Measurements from ENCODE around the gene HACL1. TPM values are rescaled to one million over a fixed set of nuclear protein-coding genes. Genes with fewer than 3 reads are reported as not detected.

The HACL1 gene
- polyA plus RNA-seq = 10 to 100 TPM; 11.4 to 20.8 (median 14.3) TPM

DNA sequence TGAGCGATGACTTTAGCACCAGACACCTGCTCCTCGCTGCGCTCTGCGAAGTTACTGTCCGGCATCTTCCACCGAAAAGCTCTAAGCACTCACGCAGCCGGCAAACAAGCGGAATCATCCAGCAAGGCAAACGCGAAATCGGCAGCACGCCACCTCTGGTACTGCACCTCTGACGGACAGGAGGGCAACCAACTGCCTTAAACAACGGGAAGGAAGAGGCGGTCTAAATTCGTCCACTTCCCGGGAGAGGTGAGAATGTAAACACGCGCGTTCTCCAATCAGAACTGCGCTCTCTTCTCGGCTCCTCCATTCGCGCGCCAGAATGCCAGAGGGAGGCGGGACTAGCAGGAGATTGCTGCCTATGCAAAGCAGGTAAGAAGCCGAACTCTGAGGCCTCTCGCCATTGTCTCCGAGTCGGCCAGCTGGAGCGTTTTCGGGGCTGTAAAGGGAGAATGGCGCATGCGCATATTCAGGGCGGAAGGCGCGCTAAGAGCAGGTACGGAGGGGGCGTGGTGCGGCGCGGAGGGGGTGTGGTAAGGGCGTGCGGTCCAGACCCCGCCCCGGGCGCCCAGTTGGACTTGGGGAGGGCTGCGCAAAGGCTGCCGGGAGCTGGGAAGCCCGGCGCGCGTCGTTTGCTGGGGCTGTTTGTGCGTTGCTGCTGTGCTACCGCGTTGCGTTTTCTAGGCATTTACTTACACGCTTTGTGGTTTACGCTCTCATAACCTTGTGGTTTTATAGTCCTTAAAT lies at the start of gene HACL1, which contains the start of gene BTD:
TSS of gene HACL1 (minus strand) at position 171 of the 747 bp plus-strand sequence. CDS start at position 65, 106 bp downstream.
TSS of gene BTD (plus strand) at position 347 of the 747 bp plus-strand sequence. CDS start 33,695 bp downstream, outside the sequence.
- 0 to 1% (median 0%) methylated on average over 56 to 61 of the region's 61 CpGs for WGBS, 3 donors
- H3K27ac ChIP-seq (ENCODE audit: low read depth, low read length) = no peak within 1 kb of the TSS

DNA sequence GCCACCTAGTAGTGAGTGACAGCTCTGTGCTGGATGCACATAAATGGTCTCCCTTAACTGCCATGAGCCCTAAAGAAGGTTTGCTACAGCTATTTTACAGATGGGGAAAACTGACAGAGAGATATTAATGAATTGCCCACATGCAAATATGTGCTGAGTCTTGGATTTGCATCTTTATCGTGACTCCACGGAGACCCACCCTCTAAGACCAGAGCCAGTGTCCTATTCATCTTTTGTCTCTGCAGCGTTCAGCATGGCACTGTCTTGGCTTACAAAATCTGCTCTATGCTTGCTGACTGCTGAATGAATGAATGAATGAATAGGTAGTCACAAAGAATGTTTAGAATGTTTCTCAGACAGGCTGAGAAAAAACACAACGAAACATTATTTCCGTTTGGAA lies 48.5 kb upstream of the HACL1 start:
- no peak overlapping the region for H3K27ac ChIP-seq (ENCODE audit: low read depth, low read length)
- WGBS, 3 donors = 93 to 94% (median 94%) methylated on average over 5 of the region's 5 CpGs

DNA sequence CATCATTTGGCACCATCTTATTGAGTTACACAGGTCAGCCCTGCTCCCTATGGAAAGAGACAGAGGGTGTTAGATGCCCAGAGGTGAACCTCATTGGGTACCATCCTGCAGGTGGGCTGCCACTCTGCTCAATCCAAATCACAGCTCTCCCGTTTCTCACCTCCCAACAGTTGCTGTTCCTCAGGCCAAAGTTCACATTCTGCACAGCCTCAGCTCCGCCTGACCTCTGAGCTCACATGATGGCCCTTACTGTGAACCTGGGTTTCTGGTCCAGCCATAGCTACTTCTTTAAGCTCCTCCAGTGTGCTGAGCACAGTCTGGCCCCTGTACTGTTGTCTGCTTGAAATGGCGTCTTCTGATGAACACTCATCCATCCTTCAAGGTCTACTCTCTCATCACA lies 48.0 kb upstream of the HACL1 start:
- no peak overlapping the region for H3K27ac ChIP-seq (ENCODE audit: low read depth, low read length)
- 88 to 99% (median 96%) methylated on average over 3 of the region's 3 CpGs for WGBS, 3 donors

GRCh38 chr3:15647611-15648167 lies 46.3 kb upstream of the HACL1 start:
- 28 to 30% (median 29%) methylated on average over 4 of the region's 4 CpGs for WGBS, 3 donors
- H3K27ac ChIP-seq (ENCODE audit: low read depth, low read length) = peak overlapping the region; percentile 45

DNA sequence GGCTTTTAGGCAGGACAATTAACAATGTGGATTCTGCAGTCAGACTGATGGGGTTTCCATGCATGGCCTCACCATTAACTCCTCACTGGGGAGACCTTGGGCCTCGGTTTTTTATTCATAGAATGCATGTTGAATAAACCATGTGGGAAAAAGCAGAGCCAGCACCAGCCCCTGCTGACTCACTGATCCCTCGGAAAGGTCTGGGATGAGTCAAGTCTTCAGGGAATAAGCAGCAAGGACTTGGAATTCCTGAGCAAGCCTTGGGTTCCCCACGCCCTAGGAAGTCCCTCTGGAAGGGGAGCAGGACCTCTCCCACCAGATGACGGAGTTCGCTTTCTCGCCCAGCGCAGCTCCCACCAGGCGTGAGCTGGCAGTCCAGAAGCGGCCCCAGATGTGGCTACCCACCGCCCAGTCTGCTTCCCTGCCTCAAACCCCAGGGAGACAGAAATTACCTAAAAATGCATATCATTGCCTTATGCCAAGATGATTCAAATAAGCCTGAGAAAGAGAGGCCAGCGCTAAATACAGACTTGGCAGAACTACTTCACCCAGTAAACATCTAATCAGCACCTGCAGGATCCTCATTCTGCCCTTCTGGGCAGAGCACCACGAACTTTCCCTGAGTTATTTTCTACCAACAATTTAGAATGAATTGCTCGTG lies 45.6 kb upstream of the HACL1 start:
- WGBS, 3 donors = 29 to 53% (median 32%) methylated on average over 13 of the region's 13 CpGs

GRCh38 chr3:15645740-15646501 lies 44.6 kb upstream of the HACL1 start:
- no peak overlapping the region for H3K27ac ChIP-seq (ENCODE audit: low read depth, low read length)
- 69 to 84% (median 70%) methylated on average over 18 of the region's 18 CpGs for WGBS, 3 donors

More for the DNA sequence above, 45.6 kb upstream of the HACL1 start:
- H3K27ac ChIP-seq (ENCODE audit: low read depth, low read length) = peak overlapping the region; percentile 21

DNA sequence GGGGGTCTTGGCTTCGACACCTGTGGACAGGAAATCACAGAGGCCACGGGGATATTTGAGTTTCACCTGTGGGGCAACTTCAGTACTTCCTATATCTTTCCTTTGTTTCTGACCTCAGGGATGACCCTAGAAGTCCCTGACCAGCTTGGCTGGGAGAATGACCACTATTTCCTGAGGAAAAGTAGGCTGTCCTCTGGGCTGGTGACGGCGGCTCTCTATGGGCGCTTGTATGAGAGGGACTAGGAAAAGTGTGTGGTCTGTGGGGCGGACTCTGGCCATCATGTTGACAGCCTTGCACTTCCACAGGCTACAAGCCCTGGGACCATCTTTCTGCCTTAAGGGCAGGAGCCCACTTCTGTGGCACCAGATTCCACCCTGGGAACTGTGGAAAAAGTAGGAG lies 43.9 kb upstream of the HACL1 start:
- 85 to 95% (median 85%) methylated on average over 6 of the region's 6 CpGs for WGBS, 3 donors
- no peak overlapping the region for H3K27ac ChIP-seq (ENCODE audit: low read depth, low read length)

- 87 to 96% (median 94%) methylated on average over 1 of the region's 1 CpG for WGBS, 3 donors
These were observed 37.5 kb upstream of the HACL1 start for GRCh38 chr3:15638891-15639262.

GRCh38 chr3:15638193-15638890 lies 37.0 kb upstream of the HACL1 start:
- H3K27ac ChIP-seq (ENCODE audit: low read depth, low read length) = no peak overlapping the region
- WGBS, 3 donors = 80 to 89% (median 80%) methylated on average over 6 of the region's 6 CpGs

More at GRCh38 chr3:15638891-15639262, 37.5 kb upstream of the HACL1 start:
- no peak overlapping the region for H3K27ac ChIP-seq (ENCODE audit: low read depth, low read length)

DNA sequence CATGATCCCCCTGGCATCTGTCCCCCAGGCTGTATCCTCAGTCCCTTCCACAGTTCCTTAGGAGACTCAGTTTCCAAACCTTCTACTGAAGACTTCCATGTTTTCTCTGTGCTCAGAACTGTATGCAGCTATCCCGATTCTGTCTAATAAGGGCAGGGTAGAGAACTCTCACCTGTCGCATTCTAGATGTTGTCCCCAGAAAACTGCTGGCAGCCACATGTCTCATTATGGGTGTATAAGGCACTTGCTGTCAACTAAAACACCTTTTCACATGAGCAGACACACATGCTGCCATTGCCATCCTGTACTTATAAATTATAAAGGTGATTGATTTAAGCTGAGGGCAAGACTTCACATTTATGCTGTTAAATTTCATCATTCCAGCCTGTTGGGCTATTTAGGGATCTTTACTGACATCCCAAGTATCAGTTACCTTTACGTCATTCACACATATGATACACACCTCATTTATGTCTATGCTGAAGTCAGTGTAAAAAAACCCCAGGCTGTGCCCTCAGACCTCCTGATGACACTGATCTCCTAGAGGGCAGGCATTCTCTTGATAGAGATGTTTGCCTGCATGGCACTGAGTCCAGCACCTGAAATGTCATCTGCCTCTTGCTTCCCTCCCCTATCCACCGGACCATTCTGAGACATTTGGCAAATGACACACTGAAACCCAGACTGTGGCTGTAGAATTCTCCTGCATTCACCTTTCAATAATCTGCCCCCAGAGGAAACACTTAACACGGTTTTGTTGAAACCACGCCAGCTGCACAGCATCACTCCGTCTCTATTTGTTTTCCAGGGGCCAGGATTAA lies 36.0 kb upstream of the HACL1 start:
- 70 to 74% (median 73%) methylated on average over 7 of the region's 7 CpGs for WGBS, 3 donors

DNA sequence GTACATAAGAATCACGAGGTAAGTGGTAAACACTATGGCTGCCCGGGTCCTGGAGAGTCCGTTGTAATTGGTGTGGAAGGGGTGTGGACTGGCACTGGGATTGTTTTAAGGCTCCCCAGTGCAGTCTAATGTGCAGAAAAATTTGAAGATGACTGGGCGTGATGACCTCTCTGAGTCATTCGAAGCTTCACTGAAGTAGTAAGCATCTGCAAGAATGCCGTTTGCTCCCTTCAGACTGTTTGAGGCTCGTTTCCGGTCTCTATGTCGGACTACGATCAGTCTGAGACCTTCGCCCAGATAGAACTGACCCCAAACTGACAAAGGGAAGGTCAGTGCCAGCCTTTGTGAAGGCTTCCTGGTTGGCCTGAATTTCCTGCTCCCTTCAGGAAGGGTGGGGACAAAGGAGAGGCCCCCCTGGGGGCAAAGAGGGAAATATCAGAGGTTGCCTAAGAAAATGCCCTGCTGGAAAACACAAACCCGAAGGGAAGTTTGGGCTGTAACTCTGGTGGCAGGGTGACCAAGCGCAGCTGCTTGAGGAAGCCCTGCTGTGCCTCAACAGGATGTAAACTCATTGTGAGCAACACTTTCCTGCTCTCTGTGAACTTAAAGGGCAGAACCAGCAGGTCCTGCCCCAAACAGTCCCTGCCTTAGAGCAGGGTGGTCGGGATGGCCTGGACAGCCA lies 34.8 kb upstream of the HACL1 start:
- no peak overlapping the region for H3K27ac ChIP-seq (ENCODE audit: low read depth, low read length)
- 48 to 83% (median 51%) methylated on average over 14 of the region's 14 CpGs for WGBS, 3 donors

More for the DNA sequence above, 36.0 kb upstream of the HACL1 start:
- H3K27ac ChIP-seq (ENCODE audit: low read depth, low read length) = no peak overlapping the region

DNA sequence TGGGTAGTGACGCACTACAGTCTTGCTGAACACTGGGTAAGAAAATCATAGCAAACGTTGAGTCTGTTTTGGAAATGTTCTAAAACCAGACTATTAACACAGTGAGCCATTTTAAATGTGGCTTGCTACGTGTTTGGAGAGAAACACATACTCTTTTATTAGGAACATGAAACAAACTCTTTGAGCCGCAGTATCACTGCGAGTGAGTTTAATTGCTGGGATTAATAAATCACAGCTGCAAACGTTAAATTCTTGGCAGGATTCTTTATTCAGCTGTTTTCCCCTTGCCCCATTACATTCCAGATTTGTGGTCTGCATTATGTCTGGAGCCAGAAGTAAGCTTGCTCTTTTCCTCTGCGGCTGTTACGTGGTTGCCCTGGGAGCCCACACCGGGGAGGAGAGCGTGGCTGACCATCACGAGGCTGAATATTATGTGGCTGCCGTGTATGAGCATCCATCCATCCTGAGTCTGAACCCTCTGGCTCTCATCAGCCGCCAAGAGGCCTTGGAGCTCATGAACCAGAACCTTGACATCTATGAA lies 33.8 kb upstream of the HACL1 start:
- no peak overlapping the region for H3K27ac ChIP-seq (ENCODE audit: low read depth, low read length)
- 57 to 75% (median 61%) methylated on average over 13 of the region's 13 CpGs for WGBS, 3 donors

GRCh38 chr3:15634671-15635070 lies 33.3 kb upstream of the HACL1 start:
- no peak overlapping the region for H3K27ac ChIP-seq (ENCODE audit: low read depth, low read length)
- 64 to 71% (median 68%) methylated on average over 2 of the region's 2 CpGs for WGBS, 3 donors

DNA sequence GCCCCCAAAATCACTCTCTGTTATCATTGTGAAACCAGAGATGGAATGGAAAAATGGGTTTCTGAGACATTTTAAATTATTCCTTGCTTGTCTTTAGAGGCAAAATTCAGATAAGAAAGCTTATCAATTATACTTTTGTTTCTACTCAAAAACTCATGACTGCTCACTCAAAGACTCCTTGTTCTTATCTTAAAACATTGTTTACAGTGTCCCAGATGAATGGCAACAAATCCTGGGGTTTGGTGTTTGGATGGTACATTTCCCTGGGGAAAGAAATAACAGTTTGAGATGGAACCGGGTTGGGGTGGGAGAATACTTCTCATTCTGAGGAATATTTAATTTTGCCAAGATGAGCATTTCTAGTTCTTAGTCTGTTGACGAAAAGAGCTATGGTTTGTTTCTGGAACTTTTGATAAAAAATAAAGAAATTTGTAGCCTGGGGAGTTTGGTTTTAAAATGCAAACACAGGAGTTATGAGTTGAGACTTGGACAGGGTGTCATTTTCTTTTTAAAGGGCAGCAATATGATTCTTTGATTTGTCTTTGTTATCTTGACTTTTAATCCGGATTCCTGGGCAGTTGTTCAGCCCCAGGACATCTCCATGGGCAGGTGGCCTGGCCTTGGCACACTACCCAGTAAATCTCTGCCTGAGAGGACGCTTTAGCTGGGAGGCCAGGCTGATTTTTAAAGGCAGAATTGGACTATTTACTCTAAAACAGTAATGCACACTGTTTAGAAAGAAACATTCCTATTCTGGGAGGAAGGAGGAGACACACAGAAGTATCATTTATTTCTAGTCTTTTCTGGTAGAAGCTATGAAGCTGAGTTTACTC lies 32.6 kb upstream of the HACL1 start:
- peak overlapping the region; percentile 20 for H3K27ac ChIP-seq (ENCODE audit: low read depth, low read length)
- 16 to 36% (median 30%) methylated on average over 4 of the region's 4 CpGs for WGBS, 3 donors

DNA sequence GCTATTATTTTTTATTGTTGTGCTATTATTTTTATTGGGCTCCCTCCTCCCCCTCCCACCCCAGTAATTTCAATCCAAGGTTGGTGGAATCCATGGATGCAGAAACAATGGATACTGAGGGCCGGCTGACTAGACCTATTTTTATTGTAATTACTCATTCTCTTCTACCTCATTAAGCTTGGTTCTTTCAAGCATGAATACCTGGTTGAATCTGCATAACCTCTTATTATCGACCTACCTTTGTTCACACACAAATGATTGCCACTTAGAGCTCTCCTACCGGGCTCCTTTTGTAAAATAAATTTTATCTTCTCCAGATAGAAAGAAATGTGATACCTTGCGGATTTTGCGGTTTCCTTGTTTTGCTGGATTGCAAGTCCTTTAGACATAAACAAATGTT lies 31.8 kb upstream of the HACL1 start:
- WGBS, 3 donors = 68 to 92% (median 87%) methylated on average over 5 of the region's 5 CpGs

DNA sequence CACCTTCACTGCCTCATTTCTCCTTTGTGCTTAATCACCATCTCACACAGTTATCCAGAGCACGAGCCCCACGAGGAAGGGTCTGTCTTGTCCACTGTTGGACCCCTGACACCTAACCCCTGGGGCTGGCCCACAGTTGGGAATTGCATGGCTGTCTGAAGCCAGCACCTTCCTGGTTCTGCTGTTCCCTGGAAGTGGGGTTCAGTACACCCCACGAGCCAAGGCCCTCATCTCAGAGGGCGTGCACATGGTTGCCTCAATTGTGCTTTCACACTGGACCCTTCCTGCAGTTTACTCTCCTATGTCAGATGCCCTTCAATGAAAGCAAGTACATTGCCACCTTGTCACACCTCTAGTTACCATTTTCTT lies 30.8 kb upstream of the HACL1 start:
- WGBS, 3 donors = 95 to 97% (median 96%) methylated on average over 4 of the region's 4 CpGs
- no peak overlapping the region for H3K27ac ChIP-seq (ENCODE audit: low read depth, low read length)

More for the DNA sequence above, 31.8 kb upstream of the HACL1 start:
- H3K27ac ChIP-seq (ENCODE audit: low read depth, low read length) = no peak overlapping the region

Data from adipose tissue (tissue), 3 donors.